Subcutaneous abdominal adipose tissue (tissue), 5 donors: Measurements from ENCODE around the gene COL8A2.

ENCODE experiments used
- H3K27ac ChIP-seq: one replicate; pipeline ENCODE4 v1.7.0; 2013; ENCODE audit warnings: low read depth, mild to moderate bottlenecking, inconsistent platforms, low read length, moderate library complexity
- H3K27me3 ChIP-seq, 5 donors: one replicate each; pipeline ENCODE4 v1.7.0; 2013; ENCODE audit warnings: low read length in 5 of 5, inconsistent platforms in 1 of 5; ENCODE audit not compliant: control insufficient read depth in 5 of 5, insufficient read depth in 4 of 5
- H3K36me3 ChIP-seq, 5 donors: one replicate each; pipeline ENCODE4 v1.7.0; 2013; ENCODE audit warnings: low read length in 5 of 5; ENCODE audit not compliant: control insufficient read depth in 5 of 5, insufficient read depth in 5 of 5
- H3K4me1 ChIP-seq, 5 donors: one replicate each; pipeline ENCODE4 v1.7.0; 2013; ENCODE audit warnings: low read length in 5 of 5, mild to moderate bottlenecking in 3 of 5, moderate library complexity in 1 of 5; ENCODE audit not compliant: control insufficient read depth in 5 of 5, insufficient read depth in 5 of 5
- H3K4me3 ChIP-seq, 5 donors: one replicate each; pipeline ENCODE4 v1.7.0; 2013; ENCODE audit warnings: low read length in 5 of 5, low read depth in 1 of 5
- H3K9ac ChIP-seq, 5 donors: one replicate each; pipeline ENCODE4 v1.7.0; 2013; ENCODE audit warnings: low read length in 5 of 5, mild to moderate bottlenecking in 4 of 5, moderate library complexity in 3 of 5
- H3K9me3 ChIP-seq, 5 donors: one replicate each; pipeline ENCODE4 v1.7.0; 2013; ENCODE audit warnings: low read length in 5 of 5; ENCODE audit not compliant: control insufficient read depth in 5 of 5
- donor health status: healthy.
- donor health status: healthy.
- donor health status: healthy.
- donor health status: healthy.
- donor health status: healthy.

Gene COL8A2

GRCh38 chr1:36125129-36125991 is at the start of gene COL8A2:
Gene COL8A2, minus strand, starts transcription at chr1:36125222. Its CDS starts 24,980 bp downstream, at chr1:36100242.
- Histone ChIP-seq H3K4me1 (peaks cover 0 to 32% (median 14%) of the 10 kb centered on the region in 5 donors), H3K4me3 (peak within 1 kb of the TSS in 4 of 5 donors; percentile 46 to 61 (median 50)), H3K27ac (no peak within 1 kb of the TSS), H3K9ac (peak within 1 kb of the TSS in 3 of 5 donors; percentile 19 to 25 (median 20)), H3K9me3 (no peaks in the 10 kb centered on the region), H3K36me3 (no peaks in the 10 kb centered on the region), H3K27me3 (peaks cover 3 to 20% (median 7%) of the 10 kb centered on the region in 5 donors)

GRCh38 chr1:36174713-36175112 is 49.7 kb upstream of the COL8A2 start:
- no peak overlapping the region for H3K4me3 ChIP-seq
- peaks cover 0 to 31% (median 12%) of the 10 kb centered on the region in 5 donors for H3K4me1 ChIP-seq
- no peaks in the 10 kb centered on the region for H3K27me3 ChIP-seq
- no peaks in the 10 kb centered on the region for H3K9me3 ChIP-seq
- H3K9ac ChIP-seq, result no peak overlapping the region
- peaks cover 9 to 99% (median 92%) of the 10 kb centered on the region in 5 donors for H3K36me3 ChIP-seq
- peak overlapping the region; percentile 30 for H3K27ac ChIP-seq

GRCh38 chr1:36172983-36173382 is 48.0 kb upstream of the COL8A2 start:
- peaks cover 0 to 43% (median 24%) of the 10 kb centered on the region in 5 donors for H3K4me1 ChIP-seq
- H3K9me3 ChIP-seq, result no peaks in the 10 kb centered on the region
- peak overlapping the region in 2 of 5 donors; percentile 16 to 19 for H3K9ac ChIP-seq
- no peaks in the 10 kb centered on the region for H3K27me3 ChIP-seq
- H3K27ac ChIP-seq, result peak overlapping the region; percentile 39
- H3K4me3 ChIP-seq, result no peak overlapping the region
- H3K36me3 ChIP-seq, result peaks cover 9 to 89% (median 78%) of the 10 kb centered on the region in 5 donors

- Histone ChIP-seq H3K4me1 (peaks cover 0 to 50% (median 32%) of the 10 kb centered on the region in 5 donors), H3K36me3 (peaks cover 9 to 88% (median 77%) of the 10 kb centered on the region in 5 donors), H3K27ac (peak overlapping the region; percentile 39), H3K9ac (peak overlapping the region in 1 of 5 donors; percentile 19), H3K9me3 (no peaks in the 10 kb centered on the region), H3K4me3 (no peak overlapping the region), H3K27me3 (no peaks in the 10 kb centered on the region)
Observed at GRCh38 chr1:36172017-36172747, 47.2 kb upstream of the COL8A2 start.

- Histone ChIP-seq H3K9ac (peak overlapping the region in 1 of 5 donors; percentile 32), H3K36me3 (peaks cover 9 to 76% (median 70%) of the 10 kb centered on the region in 5 donors), H3K27me3 (no peaks in the 10 kb centered on the region), H3K27ac (peak overlapping the region; percentile 65), H3K4me3 (no peak overlapping the region), H3K9me3 (no peaks in the 10 kb centered on the region), H3K4me1 (peaks cover 0 to 60% (median 44%) of the 10 kb centered on the region in 5 donors)
Observed at GRCh38 chr1:36170643-36171412, 45.8 kb upstream of the COL8A2 start.

- Histone ChIP-seq H3K27ac (peak overlapping the region; percentile 62), H3K27me3 (no peaks in the 10 kb centered on the region), H3K9ac (peak overlapping the region in 2 of 5 donors; percentile 31 to 42), H3K9me3 (no peaks in the 10 kb centered on the region), H3K36me3 (peaks cover 4 to 53% (median 47%) of the 10 kb centered on the region in 5 donors), H3K4me1 (peaks cover 2 to 73% (median 56%) of the 10 kb centered on the region in 5 donors), H3K4me3 (no peak overlapping the region)
Observed at GRCh38 chr1:36168514-36168913, 43.5 kb upstream of the COL8A2 start.

- Histone ChIP-seq H3K27me3 (no peaks in the 10 kb centered on the region), H3K27ac (peak overlapping the region; percentile 62), H3K4me1 (peaks cover 5 to 79% (median 69%) of the 10 kb centered on the region in 5 donors), H3K4me3 (no peak overlapping the region), H3K36me3 (peaks cover 3 to 40% (median 34%) of the 10 kb centered on the region in 5 donors), H3K9me3 (no peaks in the 10 kb centered on the region), H3K9ac (no peak overlapping the region)
Observed at GRCh38 chr1:36166938-36167905, 42.2 kb upstream of the COL8A2 start.

- H3K27me3 ChIP-seq, result no peaks in the 10 kb centered on the region
- peak overlapping the region; percentile 62 for H3K27ac ChIP-seq
- H3K4me3 ChIP-seq, result no peak overlapping the region
- H3K36me3 ChIP-seq, result peaks cover 0 to 29% (median 25%) of the 10 kb centered on the region in 5 donors
- H3K9ac ChIP-seq, result peak overlapping the region in 3 of 5 donors; percentile 7 to 48 (median 26)
- H3K9me3 ChIP-seq, result no peaks in the 10 kb centered on the region
- peaks cover 8 to 90% (median 80%) of the 10 kb centered on the region in 5 donors for H3K4me1 ChIP-seq
Observed at GRCh38 chr1:36166136-36166535, 41.1 kb upstream of the COL8A2 start.
